ENCODE measurements around the gene SFTA2.

GRCh38 chr6:30902709-30903108, 29.3 kb downstream of the SFTA2 start:
- TF ChIP-seq, protein P1, sequence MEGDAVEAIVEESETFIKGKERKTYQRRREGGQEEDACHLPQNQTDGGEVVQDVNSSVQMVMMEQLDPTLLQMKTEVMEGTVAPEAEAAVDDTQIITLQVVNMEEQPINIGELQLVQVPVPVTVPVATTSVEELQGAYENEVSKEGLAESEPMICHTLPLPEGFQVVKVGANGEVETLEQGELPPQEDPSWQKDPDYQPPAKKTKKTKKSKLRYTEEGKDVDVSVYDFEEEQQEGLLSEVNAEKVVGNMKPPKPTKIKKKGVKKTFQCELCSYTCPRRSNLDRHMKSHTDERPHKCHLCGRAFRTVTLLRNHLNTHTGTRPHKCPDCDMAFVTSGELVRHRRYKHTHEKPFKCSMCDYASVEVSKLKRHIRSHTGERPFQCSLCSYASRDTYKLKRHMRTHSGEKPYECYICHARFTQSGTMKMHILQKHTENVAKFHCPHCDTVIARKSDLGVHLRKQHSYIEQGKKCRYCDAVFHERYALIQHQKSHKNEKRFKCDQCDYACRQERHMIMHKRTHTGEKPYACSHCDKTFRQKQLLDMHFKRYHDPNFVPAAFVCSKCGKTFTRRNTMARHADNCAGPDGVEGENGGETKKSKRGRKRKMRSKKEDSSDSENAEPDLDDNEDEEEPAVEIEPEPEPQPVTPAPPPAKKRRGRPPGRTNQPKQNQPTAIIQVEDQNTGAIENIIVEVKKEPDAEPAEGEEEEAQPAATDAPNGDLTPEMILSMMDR (IDR thresholded peaks at IDR 0.05 in 2 of 3, conservative IDR thresholded peaks at IDR 0.05 in 1 of 3; ENCODE audit: control insufficient read depth in 2 of 3, extremely low read depth in 1 of 3, insufficient read depth in 1 of 3, low read depth in 3 of 3, low read length in 3 of 3): no peak
- no peak for TF ChIP-seq CREM (IDR thresholded peaks at IDR 0.05; ENCODE audit: low read depth)
- no peak for TF ChIP-seq SPI1 (IDR thresholded peaks at IDR 0.05; ENCODE audit: borderline replicate concordance, insufficient read depth, low read depth, low read length)
- TF ChIP-seq ZNF274 (IDR thresholded peaks at IDR 0.05; ENCODE audit: insufficient read depth, insufficient read length): no peak
- TF ChIP-seq KDM1A (IDR thresholded peaks at IDR 0.05; ENCODE audit: borderline replicate concordance): no peak
- no peak for TF ChIP-seq FOXM1 (IDR thresholded peaks at IDR 0.05; ENCODE audit: low read depth, low read length)
- TF ChIP-seq PRDM15 (CRISPR knock-in tag; IDR thresholded peaks at IDR 0.05): no peak
- TF ChIP-seq NFYB (IDR thresholded peaks at IDR 0.05; ENCODE audit: insufficient read depth, low read depth, low read length): no peak
- no peak for TF ChIP-seq TAF1 (IDR thresholded peaks at IDR 0.05; ENCODE audit: borderline replicate concordance, low read depth, low read length)
- TF ChIP-seq CBX3 (IDR thresholded peaks at IDR 0.05; ENCODE audit: borderline replicate concordance, low read depth): no peak
